Measurements from ENCODE around the gene EXOC2.
"Not testable (repeated sequence)": the region's sequence is repeated elsewhere in the genome, so short reads cannot be mapped to it uniquely, and the experiment has no call there.

The EXOC2 gene

DNA sequence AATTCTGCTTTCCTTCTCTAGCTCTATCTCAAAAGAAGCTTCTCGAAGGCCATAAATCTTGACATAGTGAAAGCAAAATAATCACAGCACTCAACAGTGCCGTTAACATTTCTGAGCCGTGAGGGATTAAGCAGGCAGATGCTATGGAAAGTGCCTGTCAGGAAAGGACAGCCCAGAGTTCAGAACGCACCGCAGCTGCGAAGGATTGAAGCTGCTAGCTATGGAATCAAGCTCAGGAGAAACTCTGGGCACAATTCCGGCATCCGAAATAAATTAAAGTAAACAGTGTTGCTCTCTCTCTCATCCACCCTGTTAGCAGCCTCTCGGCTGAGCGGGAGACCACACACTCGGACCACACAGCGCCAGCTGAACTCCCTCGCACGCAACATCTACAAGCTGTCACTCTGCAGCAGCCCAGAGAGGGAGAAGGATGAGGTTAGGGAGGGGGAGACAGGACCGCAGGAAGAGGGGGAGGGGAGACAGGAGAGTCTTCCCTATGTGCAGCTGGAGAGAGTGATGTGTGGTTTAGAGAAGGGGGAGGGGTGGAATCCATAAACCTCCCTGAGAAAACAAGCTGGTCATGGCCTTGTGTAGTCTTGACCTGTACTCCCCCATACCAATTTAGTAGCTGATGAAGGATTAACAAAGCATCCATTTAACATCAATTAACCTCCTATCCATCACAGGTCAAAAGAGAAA, 9.0 kb downstream of the EXOC2 start:
- in situ Hi-C loops (cut with MboI; ENCODE audit: low sequenced_read_pairs), result no loop called here

DNA sequence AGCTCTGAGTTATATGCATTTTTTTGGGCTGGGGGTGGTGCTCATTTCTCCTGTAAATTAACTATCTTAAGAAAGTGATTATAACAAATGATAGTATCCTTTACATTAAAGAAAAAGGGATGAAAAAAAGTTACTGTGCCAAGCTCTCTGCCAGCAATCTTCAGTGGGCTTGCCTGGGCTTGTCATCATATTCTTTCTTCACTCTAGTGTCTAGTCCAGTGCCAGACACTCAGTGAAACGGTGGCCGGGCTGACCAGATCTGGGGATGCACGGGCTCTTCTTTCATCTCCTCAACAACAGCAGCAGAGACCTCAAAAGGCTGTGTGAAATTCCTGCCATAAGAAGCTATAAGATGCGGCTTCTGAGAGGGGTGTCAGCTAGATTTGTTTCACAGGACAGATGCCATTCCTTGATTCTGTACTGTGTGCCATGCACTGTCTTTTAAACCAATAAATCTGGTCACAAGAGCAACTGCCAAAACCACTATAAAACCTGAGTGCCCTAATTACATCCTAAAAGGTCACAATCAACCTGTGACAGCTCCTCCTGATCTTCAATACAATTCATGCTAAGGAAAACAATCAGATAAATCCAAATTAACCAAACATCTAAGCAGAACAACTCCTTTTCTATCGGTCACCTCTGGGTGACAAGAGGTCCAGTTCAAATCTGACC, 12.1 kb downstream of the EXOC2 start:
- in situ Hi-C loops (cut with MboI; ENCODE audit: low sequenced_read_pairs), result no loop called here

DNA sequence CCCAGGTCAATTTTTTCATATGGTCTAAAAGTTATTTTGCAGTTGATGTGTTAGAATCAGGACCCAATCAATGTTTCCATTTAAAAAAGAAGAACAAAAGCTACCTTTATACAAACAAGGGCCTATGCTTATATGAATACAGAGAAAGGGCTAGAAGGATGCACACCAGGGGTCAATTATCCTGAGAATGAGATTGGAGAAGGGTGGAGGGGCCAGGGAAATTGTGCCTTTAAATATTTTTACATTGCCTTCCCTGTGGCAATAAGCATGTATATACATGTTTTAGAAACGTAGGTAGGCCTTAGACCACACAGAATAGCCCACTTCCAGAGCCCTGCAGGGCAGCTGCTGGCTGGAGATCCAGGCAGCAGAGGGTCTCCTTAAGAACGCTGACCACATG, 12.7 kb downstream of the EXOC2 start:
- in situ Hi-C loops (cut with MboI; ENCODE audit: low sequenced_read_pairs), result no loop called here

DNA sequence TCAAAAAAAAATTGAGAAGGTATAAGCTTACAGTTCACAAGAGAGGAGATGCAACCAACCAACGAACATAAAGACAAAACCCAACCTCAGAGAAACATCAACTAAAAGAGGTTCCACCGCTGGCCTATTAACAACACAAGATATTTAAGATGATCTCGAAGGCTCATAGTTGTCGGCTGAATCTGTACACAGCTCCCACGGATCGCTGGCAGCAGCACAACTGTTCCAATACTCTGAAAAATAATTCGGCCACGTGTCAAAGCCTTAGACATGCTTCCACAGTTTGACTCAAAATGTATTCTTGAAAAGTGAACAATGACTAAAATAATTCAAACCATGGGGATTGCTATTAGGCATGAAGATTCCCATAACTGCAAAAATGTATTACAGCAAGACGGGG, 13.7 kb downstream of the EXOC2 start:
- in situ Hi-C loops (cut with MboI; ENCODE audit: low sequenced_read_pairs), result no loop called here

DNA sequence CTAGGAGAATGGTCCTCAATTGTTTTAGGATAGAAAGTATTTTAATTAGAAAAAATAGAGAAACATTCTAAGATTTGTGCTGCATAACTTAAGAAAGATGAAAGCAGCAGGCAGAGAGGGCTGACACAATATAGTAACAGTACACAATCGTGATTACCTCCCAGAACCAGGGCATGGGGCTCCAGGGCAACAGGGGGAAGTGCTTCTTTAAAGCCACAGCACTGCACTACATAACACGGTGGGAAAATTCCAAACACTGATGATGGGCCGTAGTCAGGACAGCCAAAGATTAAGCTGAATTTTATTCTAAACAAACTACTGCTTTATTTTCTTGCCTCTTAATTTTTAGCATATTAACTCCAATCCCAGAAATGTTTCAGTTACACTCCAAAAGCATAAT, 14.4 kb downstream of the EXOC2 start:
- in situ Hi-C loops (cut with MboI; ENCODE audit: low sequenced_read_pairs), result no loop called here

DNA sequence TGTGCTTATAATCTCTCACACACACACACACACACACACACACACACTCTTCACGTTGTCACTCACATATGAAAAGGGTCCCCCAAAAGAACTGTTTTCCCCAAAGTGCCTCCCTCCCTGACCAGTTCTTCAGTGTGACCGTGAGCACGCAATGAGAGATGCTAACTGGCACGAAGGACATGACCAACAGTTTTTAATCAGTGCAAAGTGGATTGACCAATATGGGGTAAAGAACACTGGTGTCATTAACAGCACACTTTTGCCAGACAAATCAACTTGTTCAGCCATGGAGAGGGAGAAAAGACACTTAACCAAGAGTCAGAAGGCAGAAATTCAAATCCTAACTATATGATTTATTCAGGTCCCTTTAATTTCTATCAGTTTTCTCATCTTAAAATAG, 15.0 kb downstream of the EXOC2 start:
- in situ Hi-C loops (cut with MboI; ENCODE audit: low sequenced_read_pairs), result no loop called here

DNA sequence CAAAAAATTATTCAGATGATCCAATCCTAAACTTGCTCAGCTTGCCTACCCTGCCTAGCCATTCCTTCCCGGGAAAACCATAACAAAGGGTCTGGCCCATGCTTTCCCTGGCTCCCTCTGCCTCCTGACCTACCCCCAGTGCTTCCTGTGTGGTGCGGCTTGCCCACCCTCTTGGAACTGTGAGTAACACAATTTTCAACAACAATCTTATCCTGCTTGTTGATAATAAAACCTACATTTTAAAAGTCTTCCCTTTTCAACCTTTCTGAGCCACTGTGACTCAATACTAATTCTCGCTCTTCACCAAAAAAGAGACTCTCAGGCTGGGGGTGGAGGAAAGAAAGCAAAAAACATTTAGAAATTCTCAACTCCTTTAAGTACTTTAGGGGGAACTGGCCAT, 18.0 kb downstream of the EXOC2 start:
- in situ Hi-C loops (cut with MboI; ENCODE audit: low sequenced_read_pairs), result no loop called here

DNA sequence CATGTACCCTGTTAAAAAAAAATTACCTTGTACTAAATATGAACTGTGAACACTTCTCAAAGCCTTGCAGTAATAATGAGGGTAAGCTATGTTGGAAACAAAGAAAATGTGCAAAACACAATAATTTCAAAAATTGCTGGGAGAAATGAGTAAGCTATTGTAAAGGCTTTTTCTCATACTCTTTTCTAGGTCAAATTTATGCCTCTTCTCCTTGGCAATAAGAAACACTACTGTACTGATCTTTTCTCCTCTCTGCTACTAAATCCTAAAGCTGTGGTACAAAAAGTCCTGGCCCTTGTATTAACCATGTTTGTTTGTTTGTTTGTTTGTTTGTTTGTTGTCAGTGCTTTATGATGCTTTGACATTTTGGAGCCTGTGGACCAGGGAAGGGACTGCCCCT, 18.5 kb downstream of the EXOC2 start:
- in situ Hi-C loops (cut with MboI; ENCODE audit: low sequenced_read_pairs), result no loop called here

DNA sequence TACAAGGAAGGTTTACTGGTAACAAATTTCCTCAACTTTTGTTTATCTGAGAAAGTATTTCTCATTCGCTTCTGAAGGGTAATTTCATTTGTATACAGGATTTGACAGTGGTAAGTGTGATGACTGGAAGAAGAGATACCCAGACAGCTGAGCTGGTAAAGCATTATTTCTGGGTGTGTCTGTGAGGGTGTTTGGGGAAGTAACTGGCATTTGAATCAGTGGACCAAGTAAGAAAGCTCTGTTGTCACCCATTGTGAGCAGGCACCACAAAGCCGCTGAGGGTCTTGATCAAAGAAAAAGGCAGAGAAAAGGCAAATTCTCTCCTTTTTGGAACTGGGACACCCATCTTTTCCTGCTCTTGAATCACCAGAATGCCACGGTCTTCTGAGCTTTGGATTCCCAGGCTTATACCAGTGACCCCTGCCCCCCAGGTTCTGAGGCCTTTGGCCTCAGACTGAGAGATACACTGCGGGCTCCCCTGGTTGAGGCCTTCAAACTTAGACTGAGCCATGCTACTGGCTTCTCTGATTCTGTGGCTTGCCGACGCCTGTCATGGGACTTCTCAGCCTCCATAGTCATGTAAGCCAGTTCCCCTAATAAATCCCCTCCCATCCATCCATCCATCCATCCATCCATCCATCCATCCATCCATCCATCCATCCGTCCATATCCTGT, 25.5 kb downstream of the EXOC2 start:
- in situ Hi-C loops (cut with MboI; ENCODE audit: low sequenced_read_pairs), result no loop called here

DNA sequence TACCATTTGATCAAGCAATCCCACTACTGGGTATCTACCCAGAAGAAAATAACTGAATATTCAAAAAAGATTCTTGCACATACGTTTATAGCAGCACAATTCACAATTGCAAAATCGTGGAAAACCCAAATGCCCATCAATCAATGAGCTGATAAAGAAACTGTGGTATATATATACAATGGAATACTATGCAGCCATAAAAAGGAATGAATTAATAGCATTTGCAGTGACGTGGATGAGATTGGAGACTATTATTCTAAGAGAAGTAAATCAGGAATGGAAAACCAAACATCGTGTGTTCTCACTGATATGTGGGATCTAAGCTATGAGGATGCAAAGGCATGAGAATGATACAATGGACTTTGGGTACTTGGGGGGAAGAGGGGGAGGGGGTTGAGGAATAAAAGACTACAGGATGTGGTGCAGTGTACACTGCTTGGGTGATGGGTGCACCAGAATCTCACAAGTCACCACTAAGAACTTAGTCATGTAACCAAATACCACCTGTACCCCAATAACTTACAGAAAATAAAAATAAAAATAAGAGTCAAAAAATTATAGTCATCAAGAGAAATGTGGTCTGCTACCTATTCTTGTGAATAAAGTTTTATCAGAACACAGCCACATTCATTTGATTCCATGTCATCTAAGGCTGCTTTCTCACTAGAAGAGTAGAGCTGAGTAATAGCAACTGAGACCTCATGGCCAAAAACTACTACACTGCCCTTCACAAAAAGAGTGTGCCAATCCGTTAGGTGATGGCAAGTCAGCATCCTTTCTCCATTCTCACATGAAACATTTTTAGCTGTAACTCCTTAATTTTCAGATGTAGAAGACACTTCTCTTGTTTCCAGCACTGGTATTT, 27.3 kb downstream of the EXOC2 start:
- in situ Hi-C loops (cut with MboI; ENCODE audit: low sequenced_read_pairs), result no loop called here

DNA sequence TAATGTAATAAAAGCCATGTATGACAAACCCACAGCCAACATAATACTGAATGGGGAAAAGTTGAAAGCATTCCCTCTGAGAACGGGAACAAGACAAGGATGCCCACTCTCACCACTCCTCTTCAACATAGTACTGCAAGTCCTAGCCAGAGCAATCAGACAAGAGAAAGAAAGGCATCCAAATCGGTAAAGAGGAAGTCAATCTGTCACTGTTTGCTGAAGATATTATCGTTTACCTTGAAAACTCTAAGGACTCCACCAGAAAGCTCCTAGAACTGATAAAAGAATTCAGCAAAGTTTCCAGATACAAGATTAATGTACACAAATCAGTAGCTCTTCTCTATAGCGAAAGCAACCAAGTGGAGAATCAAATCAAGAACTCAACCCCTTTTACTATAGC, 29.2 kb downstream of the EXOC2 start:
- in situ Hi-C loops (cut with MboI; ENCODE audit: low sequenced_read_pairs), result not testable (repeated sequence)

DNA sequence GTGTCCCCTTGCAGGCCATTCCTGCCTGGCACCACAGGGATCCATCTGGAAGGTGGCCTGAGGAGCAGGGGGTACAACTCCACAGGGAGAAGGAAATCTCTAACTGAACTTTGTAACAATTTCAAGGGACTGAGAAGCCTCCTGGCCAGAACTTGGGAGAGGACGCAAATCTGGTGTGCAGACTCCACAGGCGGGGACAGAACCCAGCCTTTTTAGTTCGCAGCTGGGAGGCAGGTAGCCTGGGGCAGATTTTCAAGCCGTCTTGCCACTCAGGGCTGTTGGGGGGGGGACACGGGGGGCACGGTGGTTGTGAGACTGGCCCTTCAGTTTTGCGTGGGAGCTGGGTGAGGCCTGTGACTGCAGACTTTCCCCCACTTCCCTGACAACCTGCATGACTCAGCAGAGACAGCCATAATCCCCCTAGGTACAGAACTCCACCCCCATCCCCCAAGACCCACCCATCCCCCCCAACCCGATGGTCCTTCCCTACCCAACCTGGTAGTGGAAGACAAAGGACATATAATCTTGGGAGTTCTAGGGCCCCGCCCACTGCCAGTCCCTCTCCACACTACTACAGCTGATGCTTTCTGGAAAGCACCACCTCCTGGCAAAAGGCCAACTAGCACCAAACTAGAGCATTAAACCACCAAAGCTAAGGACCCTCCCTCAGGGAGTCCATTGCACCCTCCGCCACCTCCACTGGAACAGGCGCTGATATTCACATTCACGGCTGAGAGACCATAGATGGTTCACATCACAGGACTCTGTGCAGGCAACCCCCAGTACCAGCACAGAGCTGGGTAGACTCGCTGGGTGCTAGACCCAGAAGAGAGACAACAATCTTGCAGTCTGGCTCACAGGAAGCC, 33.0 kb downstream of the EXOC2 start:
- in situ Hi-C loops (cut with MboI; ENCODE audit: low sequenced_read_pairs), result no loop called here

DNA sequence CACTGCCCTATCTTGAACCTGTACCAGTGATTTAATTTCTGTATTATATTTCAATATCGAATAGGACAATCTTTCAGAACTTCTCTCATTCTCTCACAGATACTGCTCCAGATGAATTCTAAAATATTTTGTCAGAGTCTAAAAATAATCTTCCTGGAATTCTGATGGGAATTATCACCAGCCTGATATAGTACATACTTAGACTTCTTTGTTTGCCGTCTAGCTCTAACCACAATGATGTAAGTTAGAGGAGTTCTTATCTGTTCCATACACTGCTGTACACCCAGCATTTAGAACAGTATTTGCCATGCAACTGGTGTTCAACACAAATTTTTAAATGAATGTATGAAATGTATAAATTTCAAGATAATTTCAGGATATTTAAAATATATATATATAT, 34.7 kb downstream of the EXOC2 start:
- in situ Hi-C loops (cut with MboI; ENCODE audit: low sequenced_read_pairs), result no loop called here

DNA sequence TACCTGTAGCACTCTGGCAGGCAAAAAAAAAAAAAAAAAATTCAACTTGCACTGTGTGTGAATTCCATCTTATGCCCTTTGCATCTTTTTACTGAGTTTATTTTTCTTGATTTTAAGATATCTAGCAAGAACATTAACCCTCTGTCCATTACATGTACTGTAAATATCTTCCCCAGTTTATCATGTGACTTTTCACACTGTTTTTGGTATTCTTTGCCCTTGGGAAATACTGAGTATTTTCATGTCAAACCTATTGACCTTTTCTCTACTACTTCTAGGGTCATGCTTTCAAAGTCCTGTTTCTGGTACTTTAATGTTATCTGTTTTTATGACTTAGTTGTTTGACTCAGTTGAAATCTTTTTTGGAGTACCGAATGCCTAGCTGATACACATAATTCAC, 35.2 kb downstream of the EXOC2 start:
- in situ Hi-C loops (cut with MboI; ENCODE audit: low sequenced_read_pairs), result no loop called here

DNA sequence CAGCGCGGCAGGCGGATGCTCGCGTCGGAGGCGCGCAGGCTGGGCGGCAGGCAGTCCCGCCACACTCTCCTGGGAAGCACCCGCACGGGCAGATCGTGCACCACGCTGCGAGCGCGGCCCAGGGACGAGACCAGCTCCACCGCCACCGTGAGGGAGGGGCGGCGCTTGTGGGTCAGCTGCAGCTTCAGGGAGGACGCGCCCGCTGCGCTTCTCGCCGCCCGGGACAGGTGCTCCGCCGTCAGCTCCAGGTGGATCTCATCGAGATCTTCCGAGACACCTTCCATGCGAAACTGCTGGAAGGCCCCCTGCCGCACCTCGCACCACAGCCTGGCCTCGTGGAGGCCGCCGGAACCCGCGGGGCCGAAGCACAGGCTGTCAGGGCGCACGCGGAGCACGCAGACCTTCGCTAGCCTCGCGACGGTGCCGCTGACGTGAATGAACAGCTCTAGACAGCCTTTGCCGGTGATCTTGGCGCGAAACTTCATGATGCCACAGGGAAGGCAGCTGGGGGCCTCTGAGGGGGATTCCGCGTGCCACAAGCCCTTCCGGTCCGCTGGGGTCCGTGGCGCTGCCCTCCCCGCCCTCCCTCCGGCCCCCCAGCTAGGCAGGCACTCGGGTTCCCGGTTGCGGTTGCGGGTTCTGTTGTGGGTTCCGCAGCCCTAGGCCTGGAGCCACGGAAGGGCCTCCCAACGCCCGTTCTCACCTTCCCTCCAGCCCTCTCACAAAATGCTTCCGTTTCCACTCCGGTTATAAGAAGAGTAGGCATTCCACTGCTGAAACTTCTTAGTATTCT, 36.3 kb downstream of the EXOC2 start, which contains the start of gene HUS1B:
Gene HUS1B, minus strand, starts transcription at position 641 of the 793 bp plus-strand sequence. Its CDS starts 156 bp downstream, at position 485.
- in situ Hi-C loops (cut with MboI; ENCODE audit: low sequenced_read_pairs), result no loop called here

DNA sequence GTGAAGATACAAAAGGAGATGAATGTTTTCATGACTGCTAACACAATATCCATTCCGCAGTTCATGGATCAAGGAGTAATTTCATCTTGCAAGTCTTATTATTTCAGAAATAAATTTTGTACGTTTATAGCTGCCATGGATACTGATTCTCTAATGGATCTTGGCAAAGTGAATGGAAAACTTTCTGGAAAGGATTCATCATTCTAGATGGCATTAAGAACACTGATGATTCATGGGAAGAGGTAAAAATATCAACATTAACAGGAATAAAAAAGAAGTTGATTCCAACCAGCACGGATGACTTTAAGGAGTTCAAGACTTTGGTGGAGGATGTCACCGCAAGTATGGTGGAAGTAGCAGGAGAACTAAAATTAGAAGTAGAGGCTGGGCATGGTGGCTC, 38.8 kb downstream of the EXOC2 start:
- in situ Hi-C loops (cut with MboI; ENCODE audit: low sequenced_read_pairs), result no loop called here

DNA sequence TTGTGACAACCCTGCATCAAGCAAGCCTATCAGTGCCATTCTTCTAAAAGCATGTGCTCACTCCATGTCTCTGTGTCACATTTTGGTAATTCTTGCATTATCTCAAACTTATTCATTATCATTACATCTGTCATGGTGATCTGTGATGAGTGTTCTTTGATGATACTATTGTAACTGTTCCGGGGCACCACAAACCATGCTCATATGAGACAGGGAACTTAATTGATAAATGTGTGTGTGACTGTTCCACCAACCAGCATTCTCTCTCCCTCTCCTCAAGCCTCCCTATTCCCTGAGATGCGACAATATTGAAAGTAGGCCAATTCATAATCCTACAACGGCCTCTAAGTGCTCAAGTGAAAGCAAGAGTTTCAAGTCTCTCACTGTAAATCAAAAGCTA, 40.1 kb downstream of the EXOC2 start:
- in situ Hi-C loops (cut with MboI; ENCODE audit: low sequenced_read_pairs), result no loop called here

DNA sequence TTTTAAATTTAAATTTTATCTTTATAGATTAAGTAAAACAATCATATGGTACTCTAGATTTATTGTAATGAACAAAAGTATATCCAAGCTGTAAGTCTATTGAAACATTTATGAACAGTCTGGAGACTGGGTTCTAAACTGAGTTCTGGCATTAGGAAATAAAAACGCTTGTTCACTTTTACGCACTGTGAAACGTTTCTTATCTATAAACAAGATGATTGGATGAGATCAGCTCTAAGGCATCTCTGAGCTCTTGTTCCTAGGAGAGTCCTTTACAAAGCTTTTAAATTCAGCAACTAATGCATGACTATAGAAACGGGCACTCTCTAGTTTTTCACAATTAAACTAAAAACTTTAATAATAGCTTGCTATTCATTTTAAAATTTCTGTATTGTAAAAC, 42.8 kb downstream of the EXOC2 start:
- in situ Hi-C loops (cut with MboI; ENCODE audit: low sequenced_read_pairs), result no loop called here

DNA sequence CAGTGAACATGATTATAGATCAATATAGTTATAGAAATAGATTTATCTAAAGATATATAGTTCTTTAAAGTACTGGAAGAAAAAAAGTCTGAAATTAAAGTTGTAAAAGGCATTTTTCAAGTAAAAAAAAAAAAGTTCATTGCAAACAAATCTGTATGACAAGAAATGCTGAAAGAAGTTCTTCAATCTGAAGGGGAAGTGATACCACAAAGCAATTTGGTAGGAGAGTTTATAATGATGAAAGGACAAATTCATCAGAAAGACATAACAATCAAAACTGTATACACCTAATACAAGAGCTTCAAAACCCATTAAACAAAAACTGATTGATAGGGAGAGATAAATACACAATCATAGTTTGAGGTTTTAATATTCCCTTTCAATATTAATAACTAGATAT, 50.1 kb downstream of the EXOC2 start:
- in situ Hi-C loops (cut with MboI; ENCODE audit: low sequenced_read_pairs), result no loop called here
